ENCODE results near the gene TYRO3. TPM values are rescaled to one million over a fixed set of nuclear protein-coding genes. Genes with fewer than 3 reads are reported as not detected.
"Not testable (repeated sequence)": the region's sequence is repeated elsewhere in the genome, so short reads cannot be mapped to it uniquely, and the experiment has no call there.

The TYRO3 gene
- total RNA-seq, 2 donors from 2014 or later: 1.7 to 2.7 TPM

- H3K27me3 Mint-ChIP-seq: peaks cover 12% of the 10 kb centered on the region
- H3K27ac Mint-ChIP-seq: no peak overlapping the region
- no peak for ATAC-seq (replicated peaks)
- no peak overlapping the region for H3K4me3 Mint-ChIP-seq
- H3K9me3 Mint-ChIP-seq: no peaks in the 10 kb centered on the region
- peaks cover 8% of the 10 kb centered on the region for H3K4me1 Mint-ChIP-seq
- no peaks in the 10 kb centered on the region for H3K36me3 Mint-ChIP-seq (ENCODE audit: low read depth)
Observed at GRCh38 chr15:41561777-41562145, 2.7 kb downstream of the TYRO3 start.

DNA sequence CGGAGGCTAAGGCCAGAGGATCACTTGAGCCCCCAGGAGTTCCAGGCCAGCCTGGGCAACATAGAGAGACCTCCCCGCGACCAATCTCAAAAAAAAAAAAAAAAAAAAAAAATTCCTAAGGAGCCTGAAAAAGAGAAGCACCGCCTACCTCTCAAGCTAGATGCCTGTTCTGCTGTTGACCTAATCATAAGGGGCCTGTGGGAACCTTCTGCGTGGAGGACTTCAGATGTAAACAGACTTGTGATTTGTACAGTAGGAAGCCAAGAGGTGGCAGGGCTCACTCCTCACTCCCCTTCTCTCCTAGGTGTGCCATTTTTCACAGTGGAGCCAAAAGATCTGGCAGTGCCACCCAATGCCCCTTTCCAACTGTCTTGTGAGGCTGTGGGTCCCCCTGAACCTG, 3.2 kb downstream of the TYRO3 start:
- peaks cover 12% of the 10 kb centered on the region for H3K27me3 Mint-ChIP-seq
- H3K4me1 Mint-ChIP-seq: peaks cover 8% of the 10 kb centered on the region
- ATAC-seq (replicated peaks): no peak
- H3K9me3 Mint-ChIP-seq: no peaks in the 10 kb centered on the region
- H3K4me3 Mint-ChIP-seq: no peak overlapping the region
- H3K36me3 Mint-ChIP-seq (ENCODE audit: low read depth): no peaks in the 10 kb centered on the region
- H3K27ac Mint-ChIP-seq: no peak overlapping the region

DNA sequence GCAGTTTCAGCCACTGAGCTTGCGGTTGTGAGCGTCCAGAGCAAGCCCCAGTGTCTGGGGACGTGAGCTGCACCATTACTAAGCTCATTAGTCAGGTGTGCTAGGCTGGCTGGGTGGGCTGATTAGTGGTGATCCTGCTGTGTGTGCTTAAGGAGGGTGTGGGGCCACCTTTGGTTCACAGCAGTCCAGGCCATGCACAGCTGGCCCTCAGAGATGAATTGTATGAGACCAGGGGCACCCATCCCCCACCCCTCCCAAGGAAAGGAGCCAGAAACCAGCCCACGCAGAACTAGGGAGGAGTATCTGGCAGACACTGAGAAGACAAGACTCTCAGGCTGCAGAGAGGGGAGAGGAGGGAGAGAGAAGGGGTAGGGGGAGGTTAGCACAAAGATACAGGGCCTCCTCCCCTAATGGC, 3.8 kb downstream of the TYRO3 start:
- Mint-ChIP-seq H3K9me3 (no peaks in the 10 kb centered on the region), H3K27ac (no peak overlapping the region), H3K36me3 (ENCODE audit: low read depth) (no peaks in the 10 kb centered on the region), H3K4me3 (no peak overlapping the region), H3K4me1 (peaks cover 8% of the 10 kb centered on the region), H3K27me3 (peaks cover 12% of the 10 kb centered on the region)
- no peak for ATAC-seq (replicated peaks)

DNA sequence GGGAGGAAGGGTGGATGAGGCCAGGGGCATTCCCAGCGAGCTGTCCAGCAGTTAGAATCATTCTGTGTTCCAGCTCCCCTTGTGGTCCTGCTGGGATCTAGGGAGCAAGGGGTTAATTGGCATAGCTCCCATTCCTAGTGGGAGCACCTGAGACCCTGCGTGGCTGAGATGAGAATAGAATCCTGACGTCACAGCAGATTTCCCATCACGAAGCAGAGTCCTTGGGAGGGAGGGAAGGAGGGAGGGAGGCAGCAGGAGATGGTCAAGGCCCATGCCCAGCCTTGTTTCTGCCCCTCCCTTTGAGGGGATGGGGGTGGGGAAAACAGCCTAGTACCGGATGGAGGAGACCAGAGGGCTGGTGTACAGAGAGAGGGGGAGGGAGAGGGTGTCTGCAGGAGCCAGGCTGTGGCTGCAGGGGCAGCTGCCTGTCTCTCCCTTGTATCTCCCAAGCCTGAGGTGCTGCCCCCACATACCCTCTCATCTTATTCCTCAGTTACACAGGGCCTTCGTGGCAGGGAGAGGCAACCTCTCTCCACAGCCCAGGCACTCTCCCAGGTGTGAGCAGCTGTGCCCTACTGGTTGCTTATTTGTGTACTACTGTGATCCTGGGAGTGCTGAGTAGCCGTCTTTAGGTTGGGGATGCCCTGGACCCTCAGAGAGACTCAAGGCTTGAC, 5.4 kb downstream of the TYRO3 start:
- no peak overlapping the region for H3K4me3 Mint-ChIP-seq
- ATAC-seq (replicated peaks): no peak
- no peaks in the 10 kb centered on the region for H3K4me1 Mint-ChIP-seq
- no peaks in the 10 kb centered on the region for H3K36me3 Mint-ChIP-seq (ENCODE audit: low read depth)
- H3K9me3 Mint-ChIP-seq: no peaks in the 10 kb centered on the region
- H3K27ac Mint-ChIP-seq: no peak overlapping the region
- peaks cover 12% of the 10 kb centered on the region for H3K27me3 Mint-ChIP-seq

DNA sequence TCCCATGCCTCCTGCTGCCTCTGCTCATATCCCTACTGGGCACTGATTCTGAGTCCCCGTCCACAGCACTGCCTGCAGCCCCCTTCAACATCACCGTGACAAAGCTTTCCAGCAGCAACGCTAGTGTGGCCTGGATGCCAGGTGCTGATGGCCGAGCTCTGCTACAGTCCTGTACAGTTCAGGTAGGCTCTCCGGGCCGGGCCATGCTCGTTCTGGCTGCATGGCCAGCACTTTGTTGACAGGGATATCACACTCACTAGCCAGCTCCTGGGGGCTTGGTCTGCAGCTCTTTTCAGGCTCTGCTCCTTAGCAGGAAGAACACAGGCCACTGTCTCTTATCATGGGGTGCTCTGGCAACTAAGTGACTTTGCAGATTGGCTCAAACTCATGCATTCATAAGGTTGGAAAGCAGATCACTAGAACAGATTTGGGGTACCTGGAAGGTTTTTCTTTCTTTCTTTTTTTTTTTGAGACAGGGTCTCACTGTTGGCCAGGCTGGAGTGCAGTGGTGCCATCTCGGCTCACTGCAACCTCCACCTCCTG, 6.0 kb downstream of the TYRO3 start:
- no peaks in the 10 kb centered on the region for H3K4me1 Mint-ChIP-seq
- H3K27ac Mint-ChIP-seq: no peak overlapping the region
- H3K27me3 Mint-ChIP-seq: peaks cover 7% of the 10 kb centered on the region
- ATAC-seq (replicated peaks): no peak
- no peak overlapping the region for H3K4me3 Mint-ChIP-seq
- H3K36me3 Mint-ChIP-seq (ENCODE audit: low read depth): no peaks in the 10 kb centered on the region
- H3K9me3 Mint-ChIP-seq: no peaks in the 10 kb centered on the region

GRCh38 chr15:41565702-41566101, 6.7 kb downstream of the TYRO3 start:
- Mint-ChIP-seq H3K27ac (no peak overlapping the region), H3K36me3 (ENCODE audit: low read depth) (no peaks in the 10 kb centered on the region), H3K4me1 (no peaks in the 10 kb centered on the region), H3K27me3 (peaks cover under 1% of the 10 kb centered on the region), H3K4me3 (no peak overlapping the region), H3K9me3 (no peaks in the 10 kb centered on the region)
- ATAC-seq (replicated peaks): no peak

DNA sequence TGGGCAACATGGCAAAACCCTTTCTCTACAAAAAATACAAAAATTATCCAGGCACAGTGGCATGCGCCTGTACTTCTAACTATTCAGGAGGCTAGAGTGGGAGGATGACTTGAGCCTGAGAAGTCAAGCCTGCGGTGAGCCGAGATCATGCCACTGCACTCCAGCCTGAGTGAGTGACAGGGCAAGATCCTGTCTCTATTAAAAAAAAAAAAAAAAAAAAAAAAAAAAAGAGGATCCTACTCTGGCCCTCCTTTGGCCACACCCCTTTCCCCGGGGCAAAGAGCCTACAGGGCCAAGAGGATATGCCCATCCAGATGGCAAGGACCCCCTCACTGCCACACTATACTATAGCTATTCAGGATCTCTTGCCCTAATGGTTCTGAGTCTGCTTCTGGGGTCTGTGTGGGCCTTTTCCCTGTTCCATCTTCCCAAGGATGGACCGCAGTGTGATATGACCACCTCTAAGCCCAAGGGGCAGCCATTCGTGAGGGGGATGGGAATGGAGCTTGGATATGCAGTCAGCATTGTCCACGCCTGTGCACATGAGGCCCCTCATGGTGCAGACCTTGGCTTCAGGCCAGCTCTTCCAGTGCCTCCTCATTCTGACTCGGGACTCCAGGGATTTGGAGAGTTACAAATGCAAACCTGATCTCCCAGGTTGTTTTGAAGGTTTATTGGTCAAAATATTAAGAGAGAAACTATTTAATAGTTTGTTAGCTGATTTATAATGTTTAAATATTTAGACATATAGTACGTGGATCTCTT, 7.3 kb downstream of the TYRO3 start:
- no peak for ATAC-seq (replicated peaks)
- Mint-ChIP-seq H3K9me3 (no peaks in the 10 kb centered on the region), H3K27me3 (no peaks in the 10 kb centered on the region), H3K36me3 (ENCODE audit: low read depth) (no peaks in the 10 kb centered on the region), H3K27ac (no peak overlapping the region), H3K4me1 (no peaks in the 10 kb centered on the region), H3K4me3 (no peak overlapping the region)

GRCh38 chr15:41567261-41567660, 8.2 kb downstream of the TYRO3 start:
- Mint-ChIP-seq H3K4me1 (no peaks in the 10 kb centered on the region), H3K27ac (no peak overlapping the region), H3K36me3 (ENCODE audit: low read depth) (no peaks in the 10 kb centered on the region), H3K9me3 (no peaks in the 10 kb centered on the region), H3K27me3 (no peaks in the 10 kb centered on the region), H3K4me3 (no peak overlapping the region)
- ATAC-seq (replicated peaks): no peak

GRCh38 chr15:41567862-41568261, 8.8 kb downstream of the TYRO3 start:
- Mint-ChIP-seq H3K27ac (no peak overlapping the region), H3K9me3 (no peaks in the 10 kb centered on the region), H3K4me3 (no peak overlapping the region), H3K27me3 (no peaks in the 10 kb centered on the region), H3K36me3 (ENCODE audit: low read depth) (no peaks in the 10 kb centered on the region), H3K4me1 (no peaks in the 10 kb centered on the region)
- no peak for ATAC-seq (replicated peaks)

DNA sequence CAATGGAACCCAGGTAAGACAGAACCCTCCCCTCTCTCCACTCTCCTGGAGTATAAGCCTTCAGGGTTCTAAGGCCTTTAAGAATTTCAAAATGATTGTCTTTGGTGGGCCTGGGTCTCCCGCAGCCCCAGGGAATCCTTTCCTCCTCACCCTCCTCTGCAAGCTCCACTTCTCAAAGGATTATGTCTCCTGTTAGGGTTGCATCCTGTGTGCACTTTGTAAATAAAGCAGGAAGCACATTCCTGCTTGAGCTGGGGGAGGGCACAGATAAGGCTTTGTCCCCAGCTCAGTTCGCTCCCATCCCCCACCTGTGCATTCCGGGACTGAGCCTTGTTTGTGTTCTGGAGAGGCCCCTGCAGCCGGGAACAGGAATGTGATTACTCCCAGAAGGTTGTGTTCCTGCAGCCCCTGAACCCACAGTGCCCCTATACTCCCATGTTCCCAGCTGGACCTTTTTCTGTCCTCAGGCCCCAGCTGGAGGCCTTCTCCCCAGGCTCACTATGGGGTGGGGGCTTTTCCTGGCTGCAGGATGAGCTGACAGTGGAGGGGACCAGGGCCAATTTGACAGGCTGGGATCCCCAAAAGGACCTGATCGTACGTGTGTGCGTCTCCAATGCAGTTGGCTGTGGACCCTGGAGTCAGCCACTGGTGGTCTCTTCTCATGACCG, 9.5 kb downstream of the TYRO3 start:
- Mint-ChIP-seq H3K36me3 (ENCODE audit: low read depth) (no peaks in the 10 kb centered on the region), H3K27me3 (no peaks in the 10 kb centered on the region), H3K4me3 (no peak overlapping the region), H3K4me1 (no peaks in the 10 kb centered on the region), H3K27ac (no peak overlapping the region), H3K9me3 (no peaks in the 10 kb centered on the region)
- no peak for ATAC-seq (replicated peaks)

DNA sequence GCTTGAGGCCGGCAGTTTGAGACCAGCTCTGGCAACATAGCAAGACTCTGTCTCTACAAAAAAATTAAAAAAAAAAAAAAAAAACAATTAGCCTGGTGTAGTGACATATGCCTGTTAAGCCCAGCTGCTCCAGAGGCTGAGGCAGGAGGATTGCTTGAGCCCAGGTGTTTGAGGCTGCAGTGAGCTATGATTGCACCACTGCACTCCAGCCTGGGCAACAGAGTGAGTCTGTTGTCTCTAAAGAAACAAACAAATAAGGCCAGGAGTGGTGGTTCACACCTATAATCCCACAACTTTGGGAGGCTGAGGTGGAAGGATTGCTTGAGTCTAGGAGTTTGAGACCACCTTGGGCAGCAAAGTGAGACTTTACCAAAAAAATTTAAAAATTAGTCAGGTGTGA, 10.2 kb downstream of the TYRO3 start:
- not testable (repeated sequence) for H3K27ac Mint-ChIP-seq; H3K4me1 Mint-ChIP-seq; H3K36me3 Mint-ChIP-seq (ENCODE audit: low read depth); H3K9me3 Mint-ChIP-seq; H3K4me3 Mint-ChIP-seq; H3K27me3 Mint-ChIP-seq; ATAC-seq (replicated peaks)

GRCh38 chr15:41570764-41571163, 11.8 kb downstream of the TYRO3 start:
- Mint-ChIP-seq H3K4me1 (no peaks in the 10 kb centered on the region), H3K4me3 (no peak overlapping the region), H3K36me3 (ENCODE audit: low read depth) (no peaks in the 10 kb centered on the region), H3K27ac (no peak overlapping the region), H3K27me3 (no peaks in the 10 kb centered on the region), H3K9me3 (no peaks in the 10 kb centered on the region)
- no peak for ATAC-seq (replicated peaks)

GRCh38 chr15:41571948-41572347, 12.9 kb downstream of the TYRO3 start:
- no peaks in the 10 kb centered on the region for H3K27me3 Mint-ChIP-seq
- H3K4me3 Mint-ChIP-seq: no peak overlapping the region
- no peak overlapping the region for H3K27ac Mint-ChIP-seq
- ATAC-seq (replicated peaks): no peak
- no peaks in the 10 kb centered on the region for H3K36me3 Mint-ChIP-seq (ENCODE audit: low read depth)
- no peaks in the 10 kb centered on the region for H3K9me3 Mint-ChIP-seq
- no peaks in the 10 kb centered on the region for H3K4me1 Mint-ChIP-seq

GRCh38 chr15:41572866-41573265, 13.9 kb downstream of the TYRO3 start:
- no peak for ATAC-seq (replicated peaks)
- H3K27ac Mint-ChIP-seq: no peak overlapping the region
- no peak overlapping the region for H3K4me3 Mint-ChIP-seq
- no peaks in the 10 kb centered on the region for H3K27me3 Mint-ChIP-seq
- H3K36me3 Mint-ChIP-seq (ENCODE audit: low read depth): no peaks in the 10 kb centered on the region
- no peaks in the 10 kb centered on the region for H3K4me1 Mint-ChIP-seq
- H3K9me3 Mint-ChIP-seq: no peaks in the 10 kb centered on the region

GRCh38 chr15:41573396-41573795, 14.4 kb downstream of the TYRO3 start:
- Mint-ChIP-seq H3K4me1 (no peaks in the 10 kb centered on the region), H3K36me3 (ENCODE audit: low read depth) (no peaks in the 10 kb centered on the region), H3K27me3 (no peaks in the 10 kb centered on the region), H3K9me3 (no peaks in the 10 kb centered on the region), H3K4me3 (no peak overlapping the region), H3K27ac (no peak overlapping the region)
- ATAC-seq (replicated peaks): no peak

All from activated T-helper 17 cell treated with anti-CD3 and anti-CD28 coated beads, Interleukin-2, amount 50 U/mL, for 72 hours (primary cell).